ENCODE measurements around the gene PNPLA8. TPM values are rescaled to one million over a fixed set of nuclear protein-coding genes. Genes with fewer than 3 reads are reported as not detected.
"Not testable (repeated sequence)": the region's sequence is repeated elsewhere in the genome, so short reads cannot be mapped to it uniquely, and the experiment has no call there.

Gene PNPLA8
- total RNA-seq, 2 experiments from 2014 or later: 23.0 to 26.4 TPM

- no peak overlapping the region for H3K27ac ChIP-seq (ENCODE audit: low read depth, low read length, poor library complexity, severe bottlenecking)
- no peaks in the 10 kb centered on the region for H3K9me2 ChIP-seq (ENCODE audit: insufficient read depth, low read length)
- POLR2A ChIA-PET: interaction anchor here (0.5 to 1.5 kb wide), 5 partner anchors 20 to 1525 kb away, joined by 3 read pairs; no protein-coding TSS in a partner anchor
- intact Hi-C loops (cut with micrococcal nuclease; ENCODE audit: unreplicated experiment): no loop called here
- no TSS peak for BruUV-seq (replicated peaks)
- H2AFZ ChIP-seq (ENCODE audit: low read length): no peak overlapping the region
- CTCF ChIA-PET (ENCODE audit: unreplicated experiment): no interaction called here
- H4K20me1 ChIP-seq (ENCODE audit: insufficient read depth, low read length): no peaks in the 10 kb centered on the region
- H3K4me2 ChIP-seq (ENCODE audit: low read length): no peak overlapping the region
- no peak for TF ChIP-seq EZH2phosphoT487 (IDR thresholded peaks at IDR 0.05; ENCODE audit: borderline replicate concordance, low read depth, low read length)
- TF ChIP-seq, protein P1, sequence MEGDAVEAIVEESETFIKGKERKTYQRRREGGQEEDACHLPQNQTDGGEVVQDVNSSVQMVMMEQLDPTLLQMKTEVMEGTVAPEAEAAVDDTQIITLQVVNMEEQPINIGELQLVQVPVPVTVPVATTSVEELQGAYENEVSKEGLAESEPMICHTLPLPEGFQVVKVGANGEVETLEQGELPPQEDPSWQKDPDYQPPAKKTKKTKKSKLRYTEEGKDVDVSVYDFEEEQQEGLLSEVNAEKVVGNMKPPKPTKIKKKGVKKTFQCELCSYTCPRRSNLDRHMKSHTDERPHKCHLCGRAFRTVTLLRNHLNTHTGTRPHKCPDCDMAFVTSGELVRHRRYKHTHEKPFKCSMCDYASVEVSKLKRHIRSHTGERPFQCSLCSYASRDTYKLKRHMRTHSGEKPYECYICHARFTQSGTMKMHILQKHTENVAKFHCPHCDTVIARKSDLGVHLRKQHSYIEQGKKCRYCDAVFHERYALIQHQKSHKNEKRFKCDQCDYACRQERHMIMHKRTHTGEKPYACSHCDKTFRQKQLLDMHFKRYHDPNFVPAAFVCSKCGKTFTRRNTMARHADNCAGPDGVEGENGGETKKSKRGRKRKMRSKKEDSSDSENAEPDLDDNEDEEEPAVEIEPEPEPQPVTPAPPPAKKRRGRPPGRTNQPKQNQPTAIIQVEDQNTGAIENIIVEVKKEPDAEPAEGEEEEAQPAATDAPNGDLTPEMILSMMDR (conservative IDR thresholded peaks at IDR 0.05; ENCODE audit: low read length): no peak
- no peaks in the 10 kb centered on the region for H3K4me1 ChIP-seq (ENCODE audit: insufficient read depth, low read length, poor library complexity, severe bottlenecking)
- DNase-seq (ENCODE audit: low spot score): no peak
- no peak overlapping the region for H3K4me3 ChIP-seq (ENCODE audit: low read depth, low read length, poor library complexity, severe bottlenecking)
- no peaks in the 10 kb centered on the region for H3K79me2 ChIP-seq (ENCODE audit: insufficient read depth, low read depth, low read length)
- H3K36me3 ChIP-seq (ENCODE audit: insufficient read depth, low read length): no peaks in the 10 kb centered on the region
- no peaks in the 10 kb centered on the region for H3K9me3 ChIP-seq (ENCODE audit: low read length)
Observed at GRCh38 chr7:108541478-108541877, 15.5 kb upstream of the PNPLA8 start.

DNA sequence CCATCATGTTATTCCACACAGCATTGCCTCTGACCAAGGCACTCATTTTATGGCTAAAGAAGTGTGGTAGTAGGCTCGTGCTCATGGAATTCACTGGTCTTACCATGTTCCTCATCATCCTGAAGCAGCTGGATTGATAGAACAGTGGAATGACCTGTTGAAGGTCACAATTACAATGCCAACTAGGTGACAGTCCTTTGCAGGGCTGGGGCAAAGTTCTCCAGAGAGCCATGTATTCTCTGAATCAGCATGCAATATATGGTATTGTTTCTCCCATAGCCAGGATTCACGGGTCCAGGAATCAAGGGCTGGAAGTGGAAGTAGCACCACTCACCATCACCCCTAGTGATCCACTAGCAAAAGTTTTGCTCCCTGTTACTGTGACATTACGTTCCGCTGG, 12.8 kb upstream of the PNPLA8 start:
- POLR2A ChIA-PET: interaction anchor here (0.6 kb wide), 2 partner anchors 9 to 796 kb away, joined by 3 read pairs; no protein-coding TSS in a partner anchor

GRCh38 chr7:108538236-108538635, 12.3 kb upstream of the PNPLA8 start:
- H3K4me3 ChIP-seq (ENCODE audit: low read depth, low read length, poor library complexity, severe bottlenecking); H3K9me3 ChIP-seq (ENCODE audit: low read length); BruUV-seq (replicated peaks); DNase-seq (ENCODE audit: low spot score); H4K20me1 ChIP-seq (ENCODE audit: insufficient read depth, low read length); H2AFZ ChIP-seq (ENCODE audit: low read length); H3K9me2 ChIP-seq (ENCODE audit: insufficient read depth, low read length); intact Hi-C loops (cut with micrococcal nuclease; ENCODE audit: unreplicated experiment); H3K79me2 ChIP-seq (ENCODE audit: insufficient read depth, low read depth, low read length); H3K4me2 ChIP-seq (ENCODE audit: low read length); H3K36me3 ChIP-seq (ENCODE audit: insufficient read depth, low read length); CTCF ChIA-PET (ENCODE audit: unreplicated experiment); H3K27ac ChIP-seq (ENCODE audit: low read depth, low read length, poor library complexity, severe bottlenecking): not testable (repeated sequence)
- POLR2A ChIA-PET: interaction anchor here (0.6 to 0.7 kb wide), 3 partner anchors 10 to 795 kb away, joined by 3 to 8 read pairs (median 3); no protein-coding TSS in a partner anchor
- peaks cover 16% of the 10 kb centered on the region for H3K4me1 ChIP-seq (ENCODE audit: insufficient read depth, low read length, poor library complexity, severe bottlenecking)

More for the DNA sequence above, 12.8 kb upstream of the PNPLA8 start:
- H3K79me2 ChIP-seq (ENCODE audit: insufficient read depth, low read depth, low read length); H2AFZ ChIP-seq (ENCODE audit: low read length); DNase-seq (ENCODE audit: low spot score); intact Hi-C loops (cut with micrococcal nuclease; ENCODE audit: unreplicated experiment); H3K4me3 ChIP-seq (ENCODE audit: low read depth, low read length, poor library complexity, severe bottlenecking); CTCF ChIA-PET (ENCODE audit: unreplicated experiment); H3K9me2 ChIP-seq (ENCODE audit: insufficient read depth, low read length); H4K20me1 ChIP-seq (ENCODE audit: insufficient read depth, low read length); H3K9me3 ChIP-seq (ENCODE audit: low read length); BruUV-seq (replicated peaks); H3K36me3 ChIP-seq (ENCODE audit: insufficient read depth, low read length); H3K4me2 ChIP-seq (ENCODE audit: low read length); H3K27ac ChIP-seq (ENCODE audit: low read depth, low read length, poor library complexity, severe bottlenecking): not testable (repeated sequence)
- H3K4me1 ChIP-seq (ENCODE audit: insufficient read depth, low read length, poor library complexity, severe bottlenecking): peaks cover 11% of the 10 kb centered on the region

GRCh38 chr7:108537229-108537628, 11.3 kb upstream of the PNPLA8 start:
- Histone ChIP-seq H3K27ac (ENCODE audit: low read depth, low read length, poor library complexity, severe bottlenecking) (no peak overlapping the region), H3K4me2 (ENCODE audit: low read length) (no peak overlapping the region), H3K79me2 (ENCODE audit: insufficient read depth, low read depth, low read length) (no peaks in the 10 kb centered on the region), H3K36me3 (ENCODE audit: insufficient read depth, low read length) (no peaks in the 10 kb centered on the region; the same call in 1 of the 2 replicates), H3K4me3 (ENCODE audit: low read depth, low read length, poor library complexity, severe bottlenecking) (no peak overlapping the region), H4K20me1 (ENCODE audit: insufficient read depth, low read length) (no peaks in the 10 kb centered on the region), H3K9me2 (ENCODE audit: insufficient read depth, low read length) (no peaks in the 10 kb centered on the region), H2AFZ (ENCODE audit: low read length) (no peak overlapping the region), H3K9me3 (ENCODE audit: low read length) (no peaks in the 10 kb centered on the region), H3K4me1 (ENCODE audit: insufficient read depth, low read length, poor library complexity, severe bottlenecking) (peaks cover 26% of the 10 kb centered on the region)
- CTCF ChIA-PET (ENCODE audit: unreplicated experiment): no interaction called here
- intact Hi-C loops (cut with micrococcal nuclease; ENCODE audit: unreplicated experiment): no loop called here
- TF ChIP-seq EZH2phosphoT487 (IDR thresholded peaks at IDR 0.05; ENCODE audit: borderline replicate concordance, low read depth, low read length): no peak
- TF ChIP-seq, protein P1 (conservative IDR thresholded peaks at IDR 0.05; ENCODE audit: low read length): no peak
- BruUV-seq (replicated peaks): no TSS peak
- no peak for DNase-seq (ENCODE audit: low spot score)
- POLR2A ChIA-PET: interaction anchor here (0.8 to 1.3 kb wide), 3 partner anchors 10 to 15 kb away, joined by 3 to 7 read pairs (median 4); no protein-coding TSS in a partner anchor
